Measurements from ENCODE around the gene HES4.

GRCh38 chr1:951364-951763 lies 48.5 kb downstream of the HES4 start:
- no peak for TF ChIP-seq NFIC (IDR thresholded peaks at IDR 0.05)
- TF ChIP-seq EP300 (IDR thresholded peaks at IDR 0.05; ENCODE audit: borderline replicate concordance): no peak
- TF ChIP-seq CEBPB (IDR thresholded peaks at IDR 0.05): no peak
- no peak for TF ChIP-seq REST (IDR thresholded peaks at IDR 0.05; ENCODE audit: low read depth)
- TF ChIP-seq MAX (IDR thresholded peaks at IDR 0.05): no peak
- TF ChIP-seq TCF12 (IDR thresholded peaks at IDR 0.05; ENCODE audit: low read depth): no peak
- TF ChIP-seq CREB1 (IDR thresholded peaks at IDR 0.05; ENCODE audit: low read depth): no peak
- peak; percentile 29; the same call in 1 of the 2 replicates for TF ChIP-seq RAD21 (IDR thresholded peaks at IDR 0.05; ENCODE audit: low read depth)
- TF ChIP-seq TAF1 (IDR thresholded peaks at IDR 0.05; ENCODE audit: low read depth): no peak
- no peak for TF ChIP-seq YY1 (IDR thresholded peaks at IDR 0.05; ENCODE audit: low read depth)
- no peak for TF ChIP-seq FOXM1 (IDR thresholded peaks at IDR 0.05; ENCODE audit: borderline replicate concordance, low read depth)
- TF ChIP-seq, protein P1, sequence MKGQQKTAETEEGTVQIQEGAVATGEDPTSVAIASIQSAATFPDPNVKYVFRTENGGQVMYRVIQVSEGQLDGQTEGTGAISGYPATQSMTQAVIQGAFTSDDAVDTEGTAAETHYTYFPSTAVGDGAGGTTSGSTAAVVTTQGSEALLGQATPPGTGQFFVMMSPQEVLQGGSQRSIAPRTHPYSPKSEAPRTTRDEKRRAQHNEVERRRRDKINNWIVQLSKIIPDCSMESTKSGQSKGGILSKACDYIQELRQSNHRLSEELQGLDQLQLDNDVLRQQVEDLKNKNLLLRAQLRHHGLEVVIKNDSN (IDR thresholded peaks at IDR 0.05): no peak
